ENCODE results near the gene LRRFIP1. TPM values are rescaled to one million over a fixed set of nuclear protein-coding genes. Genes with fewer than 3 reads are reported as not detected.

LRRFIP1 gene
- total and polyA plus RNA-seq, 9 of the 15 experiments (the other 6 are each of a cell fraction or from before 2014, with no cell fraction given): 13.1 to 45.2 (median 31.3) TPM

GRCh38 chr2:237673130-237674001 is 46.0 kb downstream of the LRRFIP1 start (continued):
- TF ChIP-seq REST (IDR thresholded peaks at IDR 0.05; ENCODE audit: borderline replicate concordance) (peak; percentile 84), REST (CRISPR knock-in tag; IDR thresholded peaks at IDR 0.05; ENCODE audit: low read depth) (no peak), CHD1 (IDR thresholded peaks at IDR 0.05; ENCODE audit: low read length) (no peak), RB1 (IDR thresholded peaks at IDR 0.05; ENCODE audit: low read depth) (peak; percentile 13; the same call in 1 of the 2 replicates), FOXK2 (conservative IDR thresholded peaks at IDR 0.05 in 1 of 2, IDR thresholded peaks at IDR 0.05 in 1 of 2; ENCODE audit: low read depth in 2 of 2) (peak; percentile 24 to 44; a peak in 1 of 4 replicates), ADNP (tag; IDR thresholded peaks at IDR 0.05) (no peak), FOXP1 (CRISPR knock-in tag; IDR thresholded peaks at IDR 0.05) (no peak), HNRNPL (IDR thresholded peaks at IDR 0.05; ENCODE audit: low read depth, low read length) (no peak), RAD21 (CRISPR knock-in tag; conservative IDR thresholded peaks at IDR 0.05 in 1 of 2, IDR thresholded peaks at IDR 0.05 in 1 of 2) (peak; percentile 85 to 89)

Data from K562 (cell line).